ENCODE data around the gene HELZ2.
"Not testable (repeated sequence)": the region's sequence is repeated elsewhere in the genome, so short reads cannot be mapped to it uniquely, and the experiment has no call there.

The HELZ2 gene

DNA sequence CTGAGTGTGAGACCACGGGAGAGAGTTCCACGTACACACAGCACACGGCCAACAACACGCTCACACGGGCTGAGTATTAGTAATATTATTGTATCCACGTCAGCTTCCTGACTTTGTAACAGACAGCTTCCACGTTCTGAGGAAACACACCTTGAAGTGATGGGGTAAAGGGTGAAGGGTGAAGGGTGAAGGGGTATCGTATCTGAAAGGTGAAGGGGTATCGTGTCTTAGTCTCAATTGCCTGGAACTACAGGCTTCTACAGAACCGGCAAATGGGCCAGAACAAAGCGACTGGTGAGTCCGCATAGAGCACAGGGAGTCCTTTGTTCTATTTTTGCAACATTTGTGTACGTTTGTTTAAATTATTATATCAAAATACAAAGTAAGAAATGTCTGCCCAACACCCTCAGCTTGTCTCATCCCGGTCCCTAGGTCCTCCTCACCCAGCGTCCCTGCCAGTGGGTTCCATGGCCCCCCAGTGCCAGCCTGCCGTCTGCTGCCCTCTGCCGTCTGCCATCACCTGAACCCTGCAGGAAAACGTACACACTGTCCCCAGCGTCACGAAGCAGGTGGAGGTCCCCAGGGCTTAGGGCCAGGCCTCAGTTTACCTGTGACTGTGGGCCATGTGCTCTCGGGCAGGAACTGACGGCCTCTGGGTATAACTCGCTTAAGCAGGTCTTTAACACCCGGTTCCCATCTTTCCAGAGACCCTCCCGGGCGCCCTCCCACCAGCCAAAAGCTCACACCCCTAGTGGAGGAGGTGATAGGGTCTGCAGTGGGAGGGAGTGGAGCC lies 4.4 kb upstream of the HELZ2 start:
- no peak for DNase-seq (ENCODE audit: low read depth in 2 of 2)

DNA sequence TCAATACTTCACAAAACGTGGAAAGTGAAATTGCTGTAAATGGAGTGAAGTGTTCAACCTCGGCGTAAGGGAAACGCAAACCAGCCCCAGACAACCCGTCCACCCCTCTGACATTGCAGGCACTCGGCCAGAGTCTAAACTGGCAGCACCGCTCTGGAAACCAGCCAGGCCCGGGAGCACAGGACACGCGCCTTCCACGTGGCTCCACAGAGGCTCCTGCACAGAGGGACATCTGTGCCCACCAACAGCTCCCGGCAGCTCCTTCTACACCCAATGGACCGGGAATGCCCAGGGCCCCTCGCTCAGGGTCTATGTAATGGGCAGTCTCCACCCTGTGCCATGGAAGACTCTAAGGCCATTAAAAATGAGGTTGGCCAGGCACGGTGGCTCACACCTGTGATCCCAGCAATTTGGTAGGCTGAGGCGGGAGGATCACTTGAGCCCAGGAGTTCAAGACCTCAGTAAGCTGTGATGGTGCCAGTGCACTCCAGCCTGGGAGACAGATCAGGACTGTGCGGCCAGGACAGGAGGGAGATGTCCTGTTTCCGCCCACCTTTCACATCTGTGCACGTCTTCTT lies 3.4 kb upstream of the HELZ2 start:
- DNase-seq (ENCODE audit: low read depth in 2 of 2), result no peak

DNA sequence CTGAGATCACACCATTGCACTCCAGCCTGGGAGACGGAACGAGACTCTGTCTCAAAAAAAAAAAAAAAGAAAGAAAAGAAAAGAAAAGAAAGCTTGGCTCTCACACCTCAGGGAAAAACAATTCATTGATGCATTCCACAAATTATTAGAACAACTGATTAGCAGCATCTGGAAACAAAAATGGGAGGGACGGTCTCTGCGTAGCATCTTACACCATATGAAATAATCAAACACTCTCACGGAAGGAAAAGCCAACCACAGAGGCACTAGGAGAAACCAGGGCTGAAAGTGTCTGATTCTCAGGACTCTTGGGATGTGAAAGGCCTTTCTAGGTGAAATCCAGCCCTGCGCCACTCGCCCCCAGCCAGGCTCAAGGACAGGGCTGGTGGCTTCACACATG lies 2.3 kb upstream of the HELZ2 start:
- no peak for DNase-seq (ENCODE audit: low read depth in 2 of 2)

DNA sequence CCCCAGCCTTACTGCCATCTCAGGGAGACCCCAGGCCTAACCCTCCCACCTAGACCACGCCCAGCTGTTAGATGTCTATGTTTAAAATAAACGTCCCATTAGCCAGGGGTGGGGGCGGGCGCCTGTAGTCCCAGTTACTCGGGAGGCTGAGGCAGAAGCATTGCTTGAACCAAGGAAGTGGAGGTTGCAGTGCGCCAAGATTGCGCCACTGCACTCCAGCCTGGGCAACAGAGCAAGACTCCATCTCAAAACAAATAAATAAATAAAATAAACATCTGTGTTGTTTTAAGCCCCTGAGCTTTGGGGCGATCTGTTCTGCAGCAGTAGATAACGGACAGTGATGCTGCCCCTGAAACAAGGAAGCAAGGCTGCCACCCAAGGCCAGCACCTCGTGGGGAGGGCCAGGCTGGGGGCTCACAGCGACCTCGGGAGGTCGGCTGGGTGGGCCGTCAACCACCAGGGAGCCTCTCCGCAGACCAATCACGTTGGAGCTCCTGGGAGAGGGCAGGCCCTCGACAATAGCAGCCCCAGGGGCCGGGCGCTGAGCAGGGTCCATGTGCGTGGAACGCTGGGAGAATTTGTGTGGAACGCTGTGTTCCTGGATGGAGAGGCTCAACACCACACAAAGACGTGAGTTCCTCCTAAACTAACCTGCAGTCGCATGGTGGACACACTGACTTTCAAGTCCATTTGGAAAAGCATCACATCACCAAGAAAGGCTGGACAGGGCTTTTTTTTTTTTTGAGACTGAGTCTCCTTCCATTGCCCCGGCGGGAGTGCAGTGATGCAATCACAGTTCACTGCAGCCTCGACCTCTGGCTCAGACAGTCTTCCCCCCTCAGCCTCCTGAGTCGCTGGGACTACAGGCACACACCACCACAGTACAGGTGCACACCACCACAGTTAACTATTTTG lies 1.0 kb upstream of the HELZ2 start:
- DNase-seq (ENCODE audit: low read depth in 2 of 2), result no peak

DNA sequence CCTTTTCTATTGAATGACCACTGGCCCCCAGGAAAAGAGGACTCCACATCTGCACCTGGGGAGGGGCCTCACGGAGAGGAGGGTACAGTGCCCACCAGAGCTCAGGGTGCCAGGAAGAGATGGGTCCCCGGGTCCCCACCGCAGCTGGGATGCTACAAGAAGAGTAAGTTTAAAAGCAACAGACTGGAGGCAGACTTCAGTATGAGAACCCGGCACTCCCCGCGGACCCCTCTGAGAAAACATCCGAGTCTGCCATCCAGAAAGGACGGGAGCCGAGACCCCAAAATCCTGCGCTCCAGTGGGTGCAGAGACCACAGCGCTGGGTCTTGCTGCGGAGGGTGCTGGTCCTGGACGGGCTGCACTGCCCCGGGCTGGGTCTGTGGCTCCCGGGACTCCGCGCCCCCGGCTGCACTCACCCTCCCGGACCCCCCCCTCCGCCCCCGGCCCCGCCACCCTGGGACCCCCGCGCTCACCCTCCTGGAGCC lies 350 bp downstream of the HELZ2 start:
- DNase-seq (ENCODE audit: low read depth in 2 of 2), result no peak

DNA sequence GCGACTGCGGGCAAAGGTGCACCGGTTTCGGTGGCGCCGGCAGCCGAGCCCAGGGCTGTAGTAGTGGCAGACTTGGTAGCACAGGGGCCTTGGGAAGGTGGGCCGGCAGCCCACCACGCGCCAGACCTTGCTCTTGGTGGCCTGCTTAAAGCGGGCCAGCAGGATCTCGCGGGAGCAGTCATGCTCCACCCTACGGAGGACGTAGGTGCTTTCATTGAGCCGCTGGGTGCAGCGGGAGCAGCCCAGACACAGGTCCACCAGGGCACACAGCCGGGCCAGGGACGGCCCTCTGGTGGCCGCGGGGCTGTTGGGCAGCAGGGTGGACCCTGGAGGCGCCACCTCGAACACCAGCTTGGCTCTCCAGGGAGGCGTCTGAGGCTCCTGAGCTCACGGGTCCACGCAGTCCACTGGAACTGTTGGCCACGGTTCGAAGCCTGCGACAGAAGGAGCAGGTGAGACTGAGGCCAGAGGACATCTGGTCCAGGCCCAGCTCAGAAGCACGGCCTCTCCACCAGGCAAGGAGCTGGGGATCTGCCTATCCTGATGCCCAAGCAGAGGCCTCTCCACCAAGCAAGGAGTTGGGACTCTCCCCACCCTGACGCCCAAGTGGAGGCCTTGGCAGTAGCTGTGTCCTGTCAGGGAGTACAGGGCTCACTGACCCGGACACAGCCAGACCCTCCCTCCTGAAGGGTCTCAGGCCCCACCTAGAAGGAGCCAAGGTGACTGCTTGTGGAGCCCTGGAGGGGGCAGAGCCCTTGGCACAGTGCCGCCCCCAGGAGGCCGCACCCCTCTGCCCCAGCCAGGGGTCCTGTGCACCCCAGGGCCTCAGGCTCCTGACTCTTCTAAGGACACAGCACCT lies 1.0 kb downstream of the HELZ2 start:
- DNase-seq (ENCODE audit: low read depth in 2 of 2), result no peak

DNA sequence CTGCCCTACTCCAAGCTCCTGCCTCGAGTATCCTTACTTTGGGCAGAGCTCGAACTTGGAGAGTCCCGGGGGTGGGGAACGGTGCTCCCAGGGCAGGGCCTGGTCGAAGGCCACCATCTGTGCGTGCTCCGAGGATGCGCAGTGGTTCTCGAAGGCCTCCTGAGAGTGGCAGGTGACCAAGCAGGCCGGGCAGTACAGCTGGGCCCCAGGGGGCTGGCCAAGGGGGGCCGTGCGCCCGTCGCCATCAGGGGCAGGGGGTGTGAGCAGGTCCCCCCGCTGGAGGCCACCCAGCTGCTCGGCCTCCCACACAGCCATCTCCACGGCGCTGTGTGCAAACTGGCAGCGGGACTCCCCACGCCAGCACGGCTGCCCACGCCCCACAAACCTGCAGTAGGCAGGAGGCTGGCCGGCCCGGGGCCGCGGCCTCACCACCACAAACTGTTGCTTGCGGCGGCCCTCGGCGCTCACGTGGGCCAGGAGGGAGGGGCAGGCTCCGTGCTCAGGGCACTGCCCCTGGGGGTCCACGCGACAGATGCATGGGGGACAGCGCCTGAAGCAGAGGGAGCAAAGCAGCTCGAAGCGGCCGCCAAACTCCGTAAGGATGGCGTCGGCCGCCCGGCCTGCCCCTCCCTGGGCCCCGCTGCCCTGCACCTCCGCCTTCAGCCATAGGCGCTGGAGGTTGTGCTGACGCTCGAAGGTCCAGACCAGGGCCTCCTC lies 1.8 kb downstream of the HELZ2 start:
- DNase-seq (ENCODE audit: low read depth in 2 of 2), result no peak

DNA sequence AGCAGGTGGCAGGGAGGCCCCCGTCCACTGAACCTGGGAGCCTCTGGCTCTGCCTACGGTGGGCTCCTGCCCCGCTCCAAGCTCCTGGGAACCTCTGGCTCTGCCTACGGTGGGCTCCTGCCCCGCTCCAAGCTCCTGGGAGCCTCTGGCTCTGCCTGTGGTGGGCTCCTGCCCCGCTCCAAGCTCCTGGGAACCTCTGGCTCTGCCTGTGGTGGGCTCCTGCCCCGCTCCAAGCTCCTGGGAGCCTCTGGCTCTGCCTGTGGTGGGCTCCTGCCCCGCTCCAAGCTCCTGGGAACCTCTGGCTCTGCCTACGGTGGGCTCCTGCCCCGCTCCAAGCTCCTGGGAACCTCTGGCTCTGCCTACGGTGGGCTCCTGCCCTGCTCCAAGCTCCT lies 3.0 kb downstream of the HELZ2 start:
- not testable (repeated sequence) for DNase-seq (ENCODE audit: low read depth in 2 of 2)

DNA sequence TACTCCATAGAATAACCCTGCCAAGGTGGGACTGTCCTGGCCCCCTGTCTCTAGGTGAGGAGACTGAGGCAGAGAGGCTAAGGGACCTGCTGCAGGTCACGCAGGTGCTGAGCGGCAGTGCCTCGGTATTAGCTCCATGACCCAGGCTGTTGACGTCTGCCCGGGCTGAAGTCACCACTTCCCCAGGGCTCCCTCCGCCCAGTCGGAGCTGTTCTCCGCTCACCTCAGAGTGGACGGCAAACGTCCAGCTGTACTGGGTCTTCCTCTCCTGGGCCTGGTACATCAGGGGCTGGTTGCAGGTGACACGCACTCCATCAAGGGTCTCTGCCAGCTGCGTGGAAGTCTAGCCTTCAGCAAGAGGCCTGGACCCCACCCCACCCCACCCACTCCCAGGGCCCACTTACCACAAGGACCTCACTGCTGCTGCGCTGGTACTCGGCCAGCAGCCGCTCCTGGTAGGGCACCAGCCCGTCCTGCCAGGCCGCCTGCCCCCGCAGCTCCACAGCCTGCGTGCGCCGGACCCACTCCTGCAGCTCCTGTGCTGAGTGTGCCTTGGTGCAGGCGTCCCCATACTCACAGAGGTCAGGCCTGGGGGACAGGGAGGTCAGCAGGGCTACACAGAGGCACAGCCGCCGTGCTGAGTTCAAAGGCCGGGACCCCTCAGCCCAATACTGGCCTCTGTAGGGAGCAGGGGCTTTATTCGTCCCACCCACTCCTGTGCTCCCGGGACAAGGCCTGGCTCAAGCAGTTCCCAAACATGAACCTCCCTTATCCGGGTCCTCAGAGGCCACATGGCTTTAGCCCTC lies 3.6 kb downstream of the HELZ2 start:
- DNase-seq (ENCODE audit: low read depth in 2 of 2), result no peak

DNA sequence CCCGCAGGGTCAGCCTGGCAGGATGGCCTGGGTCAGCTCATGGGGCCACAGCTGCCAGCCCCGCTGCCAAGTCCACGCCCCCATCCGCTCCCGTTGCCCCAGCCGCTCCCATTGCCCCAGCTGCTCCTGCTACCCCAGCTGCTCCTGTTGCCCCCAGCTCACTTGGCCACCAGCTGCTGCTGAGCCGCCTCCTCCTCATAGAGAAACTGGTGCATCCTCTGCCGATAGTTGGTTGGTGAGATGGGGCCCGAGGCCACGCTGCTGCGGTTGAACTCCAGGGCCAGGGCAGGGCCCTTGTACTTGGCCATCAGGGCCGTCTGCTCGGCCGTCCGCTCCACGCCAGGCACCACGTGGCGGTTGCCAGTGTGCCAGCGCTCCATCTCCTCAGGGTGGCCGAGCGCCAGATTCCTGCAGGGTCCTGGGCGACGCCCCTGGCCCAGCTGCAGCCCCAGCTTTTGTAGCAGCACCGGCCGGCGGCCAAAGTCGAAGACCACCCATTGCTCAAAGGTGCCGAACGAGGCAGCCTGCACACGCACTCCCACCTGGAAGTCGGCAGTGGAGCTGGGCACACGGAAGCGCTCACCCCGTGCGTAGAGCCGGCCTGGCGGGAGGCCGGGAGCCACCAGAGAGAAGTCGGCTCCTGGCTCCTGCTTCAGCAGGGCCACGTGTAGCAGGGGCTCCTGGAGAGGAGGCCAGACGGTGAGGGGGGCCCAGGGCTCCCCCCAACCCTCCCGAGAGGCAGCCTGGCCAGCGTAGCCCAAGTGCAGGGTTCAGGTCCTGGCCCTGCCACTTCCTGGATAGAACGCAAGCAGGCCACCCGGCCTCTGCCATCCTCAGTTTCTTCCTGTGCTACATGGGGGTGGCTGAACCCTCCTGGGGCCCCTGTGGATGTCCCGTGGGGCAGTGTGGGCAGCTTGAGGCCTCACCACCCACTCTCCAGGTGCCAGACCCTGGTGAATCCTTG lies 4.8 kb downstream of the HELZ2 start:
- DNase-seq (ENCODE audit: low read depth in 2 of 2), result no peak

DNA sequence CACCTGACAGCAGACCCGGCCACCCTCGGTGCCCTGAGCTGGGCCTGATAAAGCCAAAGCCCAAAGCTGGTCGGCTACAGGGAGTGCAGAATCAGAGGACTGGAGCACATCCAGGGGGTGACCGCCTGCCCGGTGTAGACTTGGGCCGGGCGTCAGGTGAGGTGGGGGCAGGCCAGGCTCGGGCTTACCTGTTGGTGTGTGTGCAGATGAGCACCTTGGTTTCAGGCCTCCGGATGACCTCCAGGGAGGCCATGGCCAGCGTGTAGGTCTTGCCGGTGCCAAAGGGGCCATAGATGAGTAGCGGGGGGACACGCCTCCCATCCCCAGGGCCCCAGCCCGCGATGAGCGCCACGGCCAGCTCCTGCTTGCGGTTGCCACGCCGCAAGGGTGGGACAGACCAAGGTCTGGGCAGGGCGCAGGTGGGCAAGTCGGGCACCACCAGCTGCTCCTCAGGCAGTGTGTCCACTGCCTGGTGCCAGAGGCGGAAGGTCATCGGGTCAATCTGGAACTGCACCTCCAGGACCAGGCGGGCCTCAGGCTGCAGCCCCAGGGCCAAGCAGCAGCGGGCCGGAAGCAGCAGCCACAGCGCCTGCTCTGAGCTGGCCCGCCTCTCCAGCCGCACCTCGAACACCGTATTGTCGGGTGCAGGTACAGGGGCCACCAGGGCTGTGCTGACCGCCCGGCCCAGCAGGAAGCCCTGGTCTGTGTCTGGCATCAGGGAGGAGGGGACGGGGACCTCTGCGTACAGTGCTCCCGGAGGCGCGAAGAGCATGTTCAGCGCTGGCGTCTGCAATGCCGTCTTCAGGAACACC lies 5.7 kb downstream of the HELZ2 start:
- no peak for DNase-seq (ENCODE audit: low read depth in 2 of 2)

DNA sequence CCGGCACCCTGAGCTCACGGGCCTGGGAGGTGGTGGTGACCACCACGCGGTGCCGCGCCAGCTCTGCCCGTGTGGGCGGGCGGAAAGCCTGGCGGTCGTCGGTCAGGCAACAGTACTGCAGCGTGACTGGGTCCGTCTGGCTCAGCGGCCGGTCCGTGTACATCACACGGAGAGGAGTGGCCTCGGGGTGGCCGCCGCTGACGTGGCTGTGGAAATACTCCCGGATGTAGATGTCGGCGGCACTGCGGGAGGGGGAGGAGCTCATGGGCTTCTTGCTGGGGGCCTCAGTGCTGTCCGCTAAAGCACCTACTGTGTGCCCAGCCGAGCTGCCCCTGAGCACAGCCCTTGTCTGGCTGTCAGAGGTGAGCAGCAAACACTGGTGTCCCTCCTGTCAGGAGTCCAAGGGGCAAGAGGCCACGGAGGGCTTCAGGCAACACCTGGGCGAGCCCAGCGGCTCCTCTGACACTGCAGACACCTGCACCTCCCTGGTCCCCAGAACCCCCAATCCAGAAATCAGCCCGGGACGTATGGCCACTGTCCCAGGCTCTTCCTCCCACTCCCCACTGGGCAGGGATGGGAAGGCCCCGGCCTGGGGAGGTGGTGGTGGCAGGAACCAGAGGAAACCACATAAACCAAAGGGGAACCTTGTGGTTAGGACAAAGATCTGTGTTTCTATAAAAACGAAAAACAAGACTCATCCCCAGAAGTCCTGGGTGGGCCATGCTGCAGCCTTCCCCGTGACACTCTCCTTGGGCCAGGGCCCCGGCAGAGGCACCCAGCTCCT lies 6.5 kb downstream of the HELZ2 start:
- DNase-seq (ENCODE audit: low read depth in 2 of 2), result peak; percentile 39 to 46

DNA sequence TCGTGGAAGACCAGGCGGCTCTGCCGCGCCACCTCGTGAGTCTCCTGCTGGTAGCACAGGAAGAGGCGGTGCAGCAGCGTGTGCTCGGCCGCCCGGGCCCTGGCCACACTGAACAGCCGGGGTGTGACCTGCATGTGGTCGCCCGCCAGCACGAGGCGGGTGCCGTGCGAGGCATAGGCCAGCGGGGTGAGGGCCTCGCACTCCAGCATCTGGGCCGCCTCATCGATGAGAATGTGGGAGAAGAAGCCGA lies 7.0 kb downstream of the HELZ2 start:
- no peak for DNase-seq (ENCODE audit: low read depth in 2 of 2)

DNA sequence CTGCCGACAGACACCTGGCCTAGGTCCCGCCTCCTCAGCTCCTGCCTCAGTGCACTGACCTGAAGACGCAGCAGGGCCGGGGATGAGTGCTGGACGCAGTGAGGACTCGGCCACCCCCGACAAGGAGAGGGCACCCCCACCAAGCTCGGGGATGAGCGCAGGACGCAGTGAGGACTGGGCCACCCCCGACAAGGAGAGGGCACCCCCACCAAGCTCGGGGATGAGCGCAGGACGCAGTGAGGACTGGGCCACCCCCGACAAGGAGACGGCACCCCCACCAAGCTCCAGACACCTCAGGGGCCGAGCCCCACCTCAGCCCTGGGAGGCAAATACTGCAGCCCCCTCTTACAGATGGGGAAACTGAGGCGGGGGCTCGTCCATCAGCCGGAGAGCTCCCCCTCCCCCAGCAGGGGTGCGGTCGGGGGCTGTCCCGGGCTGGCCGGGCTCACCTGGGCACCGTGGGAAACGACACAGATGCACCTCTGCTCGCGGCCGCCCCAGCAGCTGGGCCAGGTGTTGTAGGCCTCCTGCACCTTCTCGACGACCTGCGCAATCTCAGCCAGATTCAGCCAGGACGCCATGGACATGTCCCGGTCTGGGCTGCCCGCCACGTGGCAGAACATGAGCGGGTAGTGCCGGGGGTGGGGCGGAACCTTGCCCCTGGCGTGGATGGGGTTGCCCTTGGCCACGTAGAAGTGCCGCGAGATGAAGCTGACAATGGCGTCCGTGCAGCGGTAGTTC lies 7.5 kb downstream of the HELZ2 start:
- no peak for DNase-seq (ENCODE audit: low read depth in 2 of 2)

DNA sequence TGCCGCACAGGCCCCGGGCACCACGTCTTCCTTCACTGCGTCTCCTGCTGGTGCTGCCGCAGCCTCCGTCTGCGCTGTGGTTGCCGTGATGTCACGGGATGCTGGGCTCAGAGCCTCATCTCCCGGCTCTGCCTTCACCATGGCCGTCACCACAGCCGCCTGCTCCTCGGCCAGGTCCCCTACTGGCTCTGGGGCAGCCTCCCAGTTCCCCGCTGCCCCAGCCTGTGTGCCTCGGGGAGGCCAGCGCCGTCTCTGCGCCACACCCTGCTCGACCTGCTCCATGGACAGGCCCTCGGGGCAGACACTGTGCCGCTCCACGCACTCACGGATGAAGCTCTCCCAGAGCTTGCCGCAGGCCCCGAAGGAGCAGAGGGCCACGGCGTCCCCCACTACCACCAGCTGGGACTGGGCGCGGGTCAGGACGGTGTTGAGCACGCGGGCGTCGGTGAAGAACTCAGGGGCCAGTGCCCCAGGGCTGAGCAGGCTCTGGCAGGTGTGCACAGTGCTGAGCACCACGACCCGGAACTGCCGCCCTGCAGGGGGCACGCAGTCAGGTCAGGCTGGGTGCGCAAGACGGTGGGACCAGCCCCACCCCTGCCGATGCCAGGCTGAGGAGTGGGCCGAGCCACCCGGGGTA lies 8.2 kb downstream of the HELZ2 start:
- DNase-seq (ENCODE audit: low read depth in 2 of 2), result no peak

DNA sequence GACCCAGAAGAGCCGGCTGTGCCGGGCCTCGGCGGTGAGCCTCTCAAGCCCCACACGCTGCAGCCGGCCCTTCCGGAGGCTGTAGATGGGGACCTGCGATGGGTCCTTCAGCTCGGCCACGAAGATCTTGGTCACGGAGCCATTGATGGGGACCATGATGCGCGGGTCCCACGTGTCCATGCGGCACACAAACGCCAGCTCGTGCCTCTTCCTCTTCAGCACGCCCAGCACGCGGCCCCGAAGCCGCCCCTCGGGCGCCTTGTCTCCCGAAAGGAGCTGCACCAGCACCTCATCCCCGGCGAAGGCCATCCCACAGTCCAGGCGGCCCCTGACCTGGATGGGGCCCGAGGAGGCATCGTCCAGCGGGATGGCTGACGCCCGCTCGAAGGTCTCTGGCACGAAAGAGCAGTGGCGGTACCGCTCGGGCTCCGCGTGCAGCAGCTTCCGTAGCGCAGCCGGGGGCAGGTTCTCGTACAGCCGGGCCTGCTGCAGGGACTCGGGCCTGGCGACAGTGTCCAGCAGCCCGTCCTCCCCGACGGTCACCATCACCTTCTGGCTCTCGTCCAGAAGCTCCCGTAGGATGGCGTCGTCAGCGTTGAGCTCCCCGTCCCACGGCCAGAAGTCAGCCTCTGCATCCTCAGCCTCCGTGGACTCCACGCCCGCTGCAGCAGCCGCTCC lies 8.9 kb downstream of the HELZ2 start:
- no peak for DNase-seq (ENCODE audit: low read depth in 2 of 2)
